H1 (cell line): ENCODE results near the gene PHLPP1. TPM values are rescaled to one million over a fixed set of nuclear protein-coding genes. Genes with fewer than 3 reads are reported as not detected.

ENCODE experiments used
- CTCF ChIA-PET: fragments of 300-600 bp; sonication (Branson Sonifier 250); formaldehyde crosslinking; loops from one replicate; lab custom pipeline; 2021; ENCODE audit not compliant: partially characterized antibody; lab: Charles Lee
- POLR2A ChIA-PET: fragments of 300-600 bp; sonication (Branson Sonifier 250); formaldehyde crosslinking; loops from one replicate; lab custom pipeline; 2021; ENCODE audit warnings: inconsistent platforms; ENCODE audit not compliant: partially characterized antibody; lab: Charles Lee
- DNase-seq, 2 experiments: peaks; one replicate each; pipeline versions ENCODE4 v3.0.0 to v3.0.0-alpha.2; 2010 to 2022; ENCODE audit warnings: low spot score in 2 of 2, low read depth in 1 of 2, mixed read lengths in 1 of 2
- FAIRE-seq: peaks from 2 replicates; lab custom pipeline; 2011; peaks lifted over from hg19 to GRCh38; lab: Jason Lieb, UNC
- H2AFZ ChIP-seq: 2 replicates; pipeline ENCODE4 v1.8.1; 2012; ENCODE audit warnings: low read length, inconsistent platforms
- H2AK5ac ChIP-seq: 2 replicates; pipeline ENCODE4 v1.6.1; 2013; ENCODE audit warnings: low read depth, low read length
- H2BK120ac ChIP-seq: replicated peaks from 2 replicates; pipeline ENCODE3; 2013; ENCODE audit warnings: low read depth, low read length, inconsistent platforms
- H2BK12ac ChIP-seq: 2 replicates; pipeline ENCODE4 v1.6.1; 2013; ENCODE audit warnings: low read depth, low read length
- H2BK15ac ChIP-seq: 2 replicates; pipeline ENCODE4 v1.6.1; 2013; ENCODE audit warnings: low read length
- H2BK20ac ChIP-seq: 2 replicates; pipeline ENCODE4 v1.6.1; 2013; ENCODE audit warnings: low read length
- H2BK5ac ChIP-seq: 2 replicates; pipeline ENCODE4 v1.6.1; 2013; ENCODE audit warnings: low read depth, low read length
- H3K14ac ChIP-seq: 2 replicates; pipeline ENCODE4 v1.6.1; 2013; ENCODE audit warnings: inconsistent platforms; ENCODE audit not compliant: insufficient read length
- H3K18ac ChIP-seq: 2 replicates; pipeline ENCODE4 v1.6.1; 2013; ENCODE audit warnings: low read length; ENCODE audit errors: extremely low read depth
- H3K23ac ChIP-seq: 2 replicates; pipeline ENCODE4 v1.6.1; 2013; ENCODE audit warnings: inconsistent platforms; ENCODE audit not compliant: insufficient read length
- H3K23me2 ChIP-seq: 2 replicates; pipeline ENCODE4 v1.6.1; 2013; ENCODE audit warnings: low read depth, low read length
- H3K27ac ChIP-seq: 2 replicates; pipeline ENCODE4 v1.6.1; 2011; ENCODE audit warnings: low read depth, low read length, inconsistent platforms
- H3K27me3 ChIP-seq, 4 experiments: replicated peaks in 1 of 4; 1 replicate in 1 of 4; 2 replicates in 3 of 4; pipeline versions ENCODE4 v1.6.1 to v1.8.1; 2011 to 2013; ENCODE audit warnings: low read length in 3 of 4, mild to moderate bottlenecking in 3 of 4, inconsistent platforms in 2 of 4, mixed read lengths in 2 of 4, moderate library complexity in 1 of 4; ENCODE audit not compliant: control insufficient read depth in 3 of 4, insufficient read depth in 3 of 4; ENCODE audit errors: extremely low read depth in 1 of 4
- H3K36me3 ChIP-seq, 4 experiments: 2 replicates each; pipeline versions ENCODE4 v1.6.1 to v1.8.1; 2011 to 2013; ENCODE audit warnings: mild to moderate bottlenecking in 4 of 4, low read length in 3 of 4, moderate library complexity in 2 of 4, control low read depth in 1 of 4, inconsistent platforms in 1 of 4; ENCODE audit not compliant: insufficient read depth in 4 of 4, control insufficient read depth in 2 of 4
- H3K4ac ChIP-seq: replicated peaks from 2 replicates; pipeline ENCODE3; 2013; ENCODE audit warnings: low read length, low read depth, mixed read lengths, inconsistent platforms; ENCODE audit not compliant: insufficient read length
- H3K4me1 ChIP-seq, 4 experiments: replicated peaks in 1 of 4; 1 replicate in 1 of 4; 2 replicates in 3 of 4; pipeline versions ENCODE4 v1.6.1 to v1.8.1; 2011 to 2013; ENCODE audit warnings: low read length in 3 of 4, inconsistent platforms in 2 of 4, mixed read lengths in 1 of 4; ENCODE audit not compliant: insufficient read depth in 4 of 4, control insufficient read depth in 3 of 4
- H3K4me2 ChIP-seq, 2 experiments: 2 replicates each; pipeline versions ENCODE4 v1.6.1 to v1.8.1; 2011 to 2013; ENCODE audit warnings: low read depth in 2 of 2, low read length in 2 of 2, control low read depth in 1 of 2, inconsistent platforms in 1 of 2, mild to moderate bottlenecking in 1 of 2; ENCODE audit not compliant: insufficient read depth in 1 of 2
- H3K4me3 ChIP-seq, 4 experiments: fragments of 200-600, 300-600 bp in 1 of 4; sonication (generic), shearing (Covaris generic), sonication (Bioruptor Twin) in 1 of 4; 2 replicates each; pipeline versions ENCODE4 v1.5.1 to v1.8.1; 2011 to 2016; ENCODE audit warnings: low read length in 4 of 4, low read depth in 3 of 4, control low read depth in 2 of 4, inconsistent platforms in 2 of 4, mild to moderate bottlenecking in 2 of 4, mixed read lengths in 1 of 4, moderate library complexity in 1 of 4; ENCODE audit not compliant: insufficient read depth in 2 of 4; ENCODE audit errors: extremely low read depth in 1 of 4
- H3K56ac ChIP-seq: replicated peaks from 2 replicates; pipeline ENCODE3; 2013; ENCODE audit warnings: low read depth, mild to moderate bottlenecking, mixed read lengths, low read length, inconsistent platforms; ENCODE audit not compliant: insufficient read length
- H3K79me1 ChIP-seq: 2 replicates; pipeline ENCODE4 v1.6.1; 2013; ENCODE audit warnings: low read depth, low read length, control low read depth
- H3K79me2 ChIP-seq, 2 experiments: 2 replicates each; pipeline versions ENCODE4 v1.6.1 to v1.8.1; 2012 to 2013; ENCODE audit warnings: low read length in 2 of 2, mild to moderate bottlenecking in 2 of 2, inconsistent platforms in 1 of 2; ENCODE audit not compliant: insufficient read depth in 2 of 2, control insufficient read depth in 1 of 2
- H3K9ac ChIP-seq, 4 experiments: replicated peaks in 1 of 4; 1 replicate in 1 of 4; 2 replicates in 3 of 4; pipeline versions ENCODE4 v1.6.1 to v1.8.1; 2011 to 2013; ENCODE audit warnings: low read depth in 3 of 4, low read length in 3 of 4, control low read depth in 2 of 4, mild to moderate bottlenecking in 2 of 4, moderate library complexity in 2 of 4, inconsistent platforms in 1 of 4; ENCODE audit errors: extremely low read depth in 1 of 4
- H3K9me3 ChIP-seq, 2 experiments: 2 replicates each; pipeline versions ENCODE4 v1.6.1 to v1.8.1; 2012 to 2013; ENCODE audit warnings: mild to moderate bottlenecking in 2 of 2, moderate library complexity in 2 of 2, control low read depth in 1 of 2, inconsistent platforms in 1 of 2, low read depth in 1 of 2, low read length in 1 of 2, mixed read lengths in 1 of 2; ENCODE audit not compliant: insufficient read depth in 2 of 2
- H4K20me1 ChIP-seq, 2 experiments: replicated peaks in 1 of 2; 2 replicates each; pipeline versions ENCODE3 to v1.8.1; 2011 to 2013; ENCODE audit warnings: inconsistent platforms in 2 of 2, low read length in 2 of 2, mild to moderate bottlenecking in 1 of 2; ENCODE audit not compliant: insufficient read depth in 2 of 2, control insufficient read depth in 1 of 2
- H4K5ac ChIP-seq: 2 replicates; pipeline ENCODE4 v1.6.1; 2013; ENCODE audit warnings: low read length, low read depth, mixed read lengths, inconsistent platforms; ENCODE audit not compliant: insufficient read length
- H4K8ac ChIP-seq: 2 replicates; pipeline ENCODE4 v1.8.0; 2013; ENCODE audit warnings: mild to moderate bottlenecking, moderate library complexity, low read length, inconsistent platforms; ENCODE audit not compliant: insufficient read depth; ENCODE audit errors: extremely low read depth
- H4K91ac ChIP-seq: replicated peaks from 2 replicates; pipeline ENCODE3; 2013; ENCODE audit warnings: low read length, mixed read lengths, inconsistent platforms; ENCODE audit not compliant: insufficient read length
- ASH2L ChIP-seq: fragments of 200-600, 300-600 bp; sonication (generic); IDR thresholded peaks from one replicate; pipeline ENCODE4 v1.7.1; 2017; ENCODE audit warnings: low read length
- CEBPB ChIP-seq: IDR thresholded peaks from 2 replicates; pipeline ENCODE4 v1.6.1; 2012; ENCODE audit warnings: low read depth, low read length
- HDAC2 ChIP-seq, 2 experiments: fragments of 300-600 bp in 1 of 2; sonication (generic) in 1 of 2; IDR thresholded peaks; 2 replicates each; pipeline ENCODE4 v1.6.1; 2011 to 2012; ENCODE audit warnings: low read depth in 2 of 2, low read length in 2 of 2, mild to moderate bottlenecking in 2 of 2, moderate library complexity in 2 of 2, borderline replicate concordance in 1 of 2, inconsistent platforms in 1 of 2
- KDM4A ChIP-seq: IDR thresholded peaks from one replicate; pipeline ENCODE4 v1.7.1; 2012; ENCODE audit warnings: low read depth, mild to moderate bottlenecking, moderate library complexity, low read length, inconsistent platforms; ENCODE audit not compliant: severe bottlenecking
- KDM5A ChIP-seq: fragments of 200-600 bp; IDR thresholded peaks from 2 replicates; pipeline ENCODE4 v1.7.1; 2012; ENCODE audit warnings: mild to moderate bottlenecking, low read length, inconsistent platforms, mixed read lengths
- NANOG ChIP-seq: IDR thresholded peaks from 2 replicates; pipeline ENCODE4 v1.6.1; 2011; ENCODE audit warnings: low read length, low read depth, mild to moderate bottlenecking, inconsistent platforms; ENCODE audit not compliant: insufficient read depth, poor library complexity, severe bottlenecking
- PHF8 ChIP-seq: fragments of 200-600 bp; sonication (generic); conservative IDR thresholded peaks from 2 replicates; pipeline ENCODE4 v1.7.1; 2012; ENCODE audit warnings: low read depth, mild to moderate bottlenecking, inconsistent platforms, low read length, moderate library complexity
- RAD21 ChIP-seq, 2 experiments: IDR thresholded peaks in 1 of 2; conservative IDR thresholded peaks in 1 of 2; 2 replicates each; pipeline ENCODE4 v1.6.1; 2011; ENCODE audit warnings: low read depth in 2 of 2, low read length in 2 of 2, improper control_type of control experiment in 1 of 2, inconsistent platforms in 1 of 2, mild to moderate bottlenecking in 1 of 2, moderate library complexity in 1 of 2
- RFX5 ChIP-seq: IDR thresholded peaks from 2 replicates; pipeline ENCODE4 v1.6.1; 2011; ENCODE audit warnings: low read depth, low read length, improper control_type of control experiment, borderline replicate concordance
- SIRT6 ChIP-seq: IDR thresholded peaks from one replicate; pipeline ENCODE4 v1.7.1; 2012; ENCODE audit warnings: low read length, inconsistent platforms
- WGBS, 2 experiments: shearing (Covaris generic) in 1 of 2; methylation state at CpG; one replicate each; pipeline versions ENCODE4 v1.1.6 to v1.1.7; 2013 to 2015; ENCODE audit warnings: low lambda C conversion rate in 2 of 2, mixed read lengths in 2 of 2, inconsistent platforms in 1 of 2, low coverage in 1 of 2, missing lambda C conversion rate in 1 of 2; ENCODE audit not compliant: insufficient replicate concordance in 2 of 2, insufficient coverage in 1 of 2, insufficient read length in 1 of 2; ENCODE audit errors: extremely low coverage in 1 of 2, missing lambda C conversion rate in 1 of 2; 5-methylcytosine and 5-hydroxymethylcytosine counted together
- polyA plus RNA-seq, 7 experiments: library from polyadenylated mRNA; depleted of rRNA in 3 of 7; stranded (reverse) in 5 of 7; unstranded in 2 of 7; fragments of >200 nt in 5 of 7; fragments of 200-250 nt in 2 of 7; gene quantifications; 1 replicate in 5 of 7; 2 replicates in 1 of 7; 4 replicates in 1 of 7; pipeline versions ENCODE4 v1.2.1 to v1.2.3, GENCODE V29; 2011 to 2013; ENCODE audit warnings: missing spikeins in 2 of 7, mixed read lengths in 2 of 7
- total RNA-seq: library from RNA; stranded (reverse); fragmentation: NEBNext Ultra II Directional; extraction: Animal tissue kit (Norgen Biotek cat#: 25700); gene quantifications from 2 replicates; pipeline ENCODE4 v1.2.1, GENCODE V29; 2021
- TF ChIP-seq, protein P1 (sequence below), 3 experiments: IDR thresholded peaks; 1 replicate in 2 of 3; 2 replicates in 1 of 3; pipeline versions ENCODE4 v1.5.1 to v1.6.1; 2011; ENCODE audit warnings: low read length in 3 of 3, mild to moderate bottlenecking in 3 of 3, inconsistent platforms in 2 of 3, low read depth in 1 of 3, moderate library complexity in 1 of 3; ENCODE audit not compliant: insufficient read depth in 1 of 3; ENCODE audit errors: control extremely low read depth in 1 of 3

The PHLPP1 gene
- total and polyA plus RNA-seq, 2 of the 8 experiments (the other 6 are each of a cell fraction or from before 2014, with no cell fraction given) = 28.0 to 66.3 TPM

DNA sequence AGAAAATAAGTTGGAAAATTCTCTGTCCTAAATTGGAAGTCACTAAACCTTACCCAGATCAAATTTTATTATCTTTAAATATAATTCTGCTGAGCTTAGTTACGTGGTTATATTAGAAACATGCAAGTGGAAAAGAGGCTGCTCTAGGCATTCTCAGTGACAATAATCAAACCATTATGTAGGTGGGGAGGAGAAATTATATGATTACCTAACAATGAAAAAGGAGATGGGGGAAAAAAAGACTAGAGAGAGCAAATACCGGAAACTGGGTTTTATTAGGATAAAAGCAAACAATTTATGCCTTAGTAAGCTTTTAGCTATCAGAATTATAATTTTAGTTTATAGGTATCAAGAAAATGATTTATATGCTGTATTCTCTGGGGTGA, 53.2 kb downstream of the PHLPP1 start:
- H3K4me3 ChIP-seq = no peak overlapping the region
- no peak overlapping the region for H3K4me2 ChIP-seq
- H3K79me2 ChIP-seq = peaks cover 4 to 97% of the 10 kb centered on the region in 2 experiments; a peak in 3 of 4 replicates
- WGBS, 2 experiments = 86% methylated on average over 2 of the region's 2 CpGs; no CpG with 5 or more reads in 1 of the 2 experiments
- no peak for DNase-seq
- no peaks in the 10 kb centered on the region for H3K27me3 ChIP-seq
- H4K91ac ChIP-seq = no peak overlapping the region
- no peak overlapping the region for H2BK20ac ChIP-seq
- H4K8ac ChIP-seq = no peak overlapping the region
- H3K14ac ChIP-seq = no peak overlapping the region
- H2BK12ac ChIP-seq = no peak overlapping the region
- H3K23me2 ChIP-seq = no peaks in the 10 kb centered on the region
- TF ChIP-seq HDAC2 (IDR thresholded peaks at IDR 0.05; ENCODE audit: borderline replicate concordance in 1 of 2, low read depth in 2 of 2, low read length in 2 of 2) (no peak), CEBPB (no peak), NANOG (no peak), SIRT6 (no peak), ASH2L (no peak), RFX5 (no peak), KDM5A (no peak), RAD21 (IDR thresholded peaks at IDR 0.05 in 1 of 2, conservative IDR thresholded peaks at IDR 0.05 in 1 of 2; ENCODE audit: low read depth in 2 of 2, low read length in 2 of 2) (no peak), PHF8 (no peak), KDM4A (no peak)
- TF ChIP-seq, protein P1, sequence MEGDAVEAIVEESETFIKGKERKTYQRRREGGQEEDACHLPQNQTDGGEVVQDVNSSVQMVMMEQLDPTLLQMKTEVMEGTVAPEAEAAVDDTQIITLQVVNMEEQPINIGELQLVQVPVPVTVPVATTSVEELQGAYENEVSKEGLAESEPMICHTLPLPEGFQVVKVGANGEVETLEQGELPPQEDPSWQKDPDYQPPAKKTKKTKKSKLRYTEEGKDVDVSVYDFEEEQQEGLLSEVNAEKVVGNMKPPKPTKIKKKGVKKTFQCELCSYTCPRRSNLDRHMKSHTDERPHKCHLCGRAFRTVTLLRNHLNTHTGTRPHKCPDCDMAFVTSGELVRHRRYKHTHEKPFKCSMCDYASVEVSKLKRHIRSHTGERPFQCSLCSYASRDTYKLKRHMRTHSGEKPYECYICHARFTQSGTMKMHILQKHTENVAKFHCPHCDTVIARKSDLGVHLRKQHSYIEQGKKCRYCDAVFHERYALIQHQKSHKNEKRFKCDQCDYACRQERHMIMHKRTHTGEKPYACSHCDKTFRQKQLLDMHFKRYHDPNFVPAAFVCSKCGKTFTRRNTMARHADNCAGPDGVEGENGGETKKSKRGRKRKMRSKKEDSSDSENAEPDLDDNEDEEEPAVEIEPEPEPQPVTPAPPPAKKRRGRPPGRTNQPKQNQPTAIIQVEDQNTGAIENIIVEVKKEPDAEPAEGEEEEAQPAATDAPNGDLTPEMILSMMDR (IDR thresholded peaks at IDR 0.05; ENCODE audit: control extremely low read depth in 1 of 3, insufficient read depth in 1 of 3, low read depth in 1 of 3, low read length in 3 of 3) = no peak
- H2BK15ac ChIP-seq = no peak overlapping the region
- no peak overlapping the region for H3K9ac ChIP-seq
- no peak overlapping the region for H2BK5ac ChIP-seq
- FAIRE-seq = no peak
- H3K23ac ChIP-seq = no peak overlapping the region
- no peak overlapping the region for H3K4ac ChIP-seq
- ChIA-PET POLR2A (interaction anchor here (1.0 to 2.9 kb wide), 3 partner anchors 8 to 13 kb away, joined by 3 to 9 read pairs (median 3); no protein-coding TSS in a partner anchor), CTCF (no interaction called here)
- peaks cover 2 to 3% of the 10 kb centered on the region in 2 experiments for H4K20me1 ChIP-seq
- H3K79me1 ChIP-seq = peaks cover 5% of the 10 kb centered on the region
- H3K4me1 ChIP-seq = peaks cover 1 to 14% (median 10%) of the 10 kb centered on the region in 4 experiments; a peak in 6 of 7 replicates
- no peak overlapping the region for H3K56ac ChIP-seq
- no peak overlapping the region for H3K18ac ChIP-seq
- H3K27ac ChIP-seq = no peak overlapping the region
- no peak overlapping the region for H2BK120ac ChIP-seq
- no peaks in the 10 kb centered on the region for H3K9me3 ChIP-seq
- H2AFZ ChIP-seq = no peak overlapping the region
- no peak overlapping the region for H4K5ac ChIP-seq
- no peak overlapping the region for H2AK5ac ChIP-seq
- no peaks in the 10 kb centered on the region for H3K36me3 ChIP-seq
